NCI-H2196 (cell line): ENCODE results near the gene ASXL3.

Experiments used
- DNase-seq: peaks from one replicate; lab custom pipeline; 2025; ENCODE audit not compliant: unreplicated experiment; lab: John Stamatoyannopoulos, UW

The ASXL3 gene

GRCh38 chr18:33712719-33713118 lies 134.7 kb downstream of the ASXL3 start:
- no peak for DNase-seq

DNA sequence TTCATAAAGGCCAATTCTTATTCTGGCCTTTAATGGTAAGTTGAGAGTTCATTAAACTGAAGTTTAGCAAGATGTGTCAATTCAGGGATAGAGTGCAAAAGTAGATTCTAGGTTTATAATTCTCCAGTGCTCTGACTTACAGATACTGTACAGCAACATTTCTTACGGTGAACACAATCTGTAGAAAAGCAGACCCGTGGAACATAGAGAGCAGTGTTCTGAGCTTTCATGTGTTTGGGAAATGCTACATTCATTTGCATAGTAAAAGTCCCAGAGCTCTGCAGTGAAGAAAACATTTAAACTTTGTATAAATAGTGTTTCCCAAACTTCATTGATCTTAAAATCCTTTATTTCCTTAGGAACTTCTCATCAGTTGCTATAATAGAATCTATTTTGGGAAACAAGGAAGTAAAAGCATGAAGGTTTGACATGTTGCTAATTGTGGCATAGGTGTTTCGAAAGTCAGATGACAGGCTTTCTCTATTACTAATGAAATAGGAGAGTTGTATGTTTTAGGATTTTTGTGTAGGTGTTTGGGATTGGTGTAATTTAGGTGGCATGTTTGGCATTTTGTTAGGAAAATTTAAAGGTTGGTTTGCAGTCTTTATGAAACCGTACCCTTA lies 138.2 kb downstream of the ASXL3 start:
- no peak for DNase-seq

DNA sequence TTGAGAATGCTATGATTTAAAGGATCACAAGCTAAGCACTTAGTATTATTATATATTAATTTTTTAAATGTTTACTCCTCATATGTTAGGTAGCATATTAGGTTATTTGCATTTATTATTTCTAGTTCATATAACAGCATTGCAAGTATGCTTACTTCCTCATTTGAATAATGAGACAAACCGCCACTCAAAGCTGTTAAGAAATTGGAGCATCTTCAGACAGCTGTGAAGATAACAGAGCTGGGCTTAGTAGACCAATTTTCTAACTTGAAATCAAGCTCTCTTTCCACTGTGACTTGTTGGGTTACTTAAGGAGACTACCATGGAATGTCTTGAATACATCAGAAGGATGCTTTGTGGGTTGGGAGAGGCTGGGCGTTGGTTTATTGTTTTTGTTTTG lies 139.3 kb downstream of the ASXL3 start:
- DNase-seq: no peak

- no peak for DNase-seq
Observed at GRCh38 chr18:33720133-33720532, 142.1 kb downstream of the ASXL3 start.

GRCh38 chr18:33729556-33729955 lies 151.5 kb downstream of the ASXL3 start:
- DNase-seq: no peak

- DNase-seq: peak; percentile 15
Observed at GRCh38 chr18:33733376-33733775, 155.4 kb downstream of the ASXL3 start.

- peak; percentile 16 for DNase-seq
Observed at GRCh38 chr18:33735428-33735827, 157.4 kb downstream of the ASXL3 start.

DNA sequence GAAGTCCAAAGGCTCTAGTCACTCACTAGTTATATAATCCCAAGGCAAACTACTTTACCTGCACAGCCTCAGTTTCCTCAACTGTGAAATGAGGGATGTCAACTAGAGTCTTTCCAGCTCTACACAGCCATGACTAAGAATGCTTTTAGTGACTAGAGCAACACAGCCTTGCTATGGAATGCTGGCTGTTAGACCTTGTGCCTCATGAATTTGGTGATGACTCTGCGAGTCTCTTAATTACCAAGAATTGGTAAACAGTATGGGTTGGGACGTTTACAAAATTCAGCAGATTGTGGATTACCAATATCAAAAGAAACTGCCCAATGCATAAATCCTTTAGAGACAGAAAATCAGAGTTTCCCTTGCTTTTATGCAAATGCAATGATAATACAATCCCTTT lies 163.7 kb downstream of the ASXL3 start:
- DNase-seq: no peak

DNA sequence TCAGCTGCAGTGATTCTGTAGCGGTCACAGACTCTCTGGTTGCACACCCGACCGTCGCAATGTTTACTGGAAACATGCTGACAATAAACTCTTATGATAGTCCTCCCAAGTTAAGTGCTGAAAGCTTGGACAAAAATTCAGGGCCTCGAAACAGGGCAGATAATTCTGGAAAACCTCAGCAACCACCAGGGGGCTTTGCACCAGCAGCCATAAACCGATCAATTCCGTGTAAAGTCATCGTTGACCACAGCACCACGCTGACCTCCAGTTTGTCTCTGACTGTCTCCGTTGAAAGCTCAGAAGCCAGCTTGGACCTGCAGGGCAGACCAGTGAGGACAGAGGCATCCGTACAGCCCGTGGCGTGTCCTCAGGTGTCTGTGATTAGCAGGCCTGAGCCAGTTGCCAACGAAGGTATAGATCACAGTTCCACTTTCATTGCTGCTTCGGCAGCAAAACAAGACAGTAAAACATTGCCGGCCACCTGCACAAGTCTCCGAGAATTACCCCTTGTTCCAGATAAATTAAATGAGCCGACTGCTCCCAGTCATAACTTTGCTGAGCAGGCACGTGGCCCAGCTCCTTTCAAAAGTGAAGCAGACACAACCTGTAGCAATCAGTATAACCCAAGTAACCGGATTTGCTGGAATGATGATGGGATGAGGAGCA lies 166.1 kb downstream of the ASXL3 start:
- DNase-seq: peak; percentile 38

DNA sequence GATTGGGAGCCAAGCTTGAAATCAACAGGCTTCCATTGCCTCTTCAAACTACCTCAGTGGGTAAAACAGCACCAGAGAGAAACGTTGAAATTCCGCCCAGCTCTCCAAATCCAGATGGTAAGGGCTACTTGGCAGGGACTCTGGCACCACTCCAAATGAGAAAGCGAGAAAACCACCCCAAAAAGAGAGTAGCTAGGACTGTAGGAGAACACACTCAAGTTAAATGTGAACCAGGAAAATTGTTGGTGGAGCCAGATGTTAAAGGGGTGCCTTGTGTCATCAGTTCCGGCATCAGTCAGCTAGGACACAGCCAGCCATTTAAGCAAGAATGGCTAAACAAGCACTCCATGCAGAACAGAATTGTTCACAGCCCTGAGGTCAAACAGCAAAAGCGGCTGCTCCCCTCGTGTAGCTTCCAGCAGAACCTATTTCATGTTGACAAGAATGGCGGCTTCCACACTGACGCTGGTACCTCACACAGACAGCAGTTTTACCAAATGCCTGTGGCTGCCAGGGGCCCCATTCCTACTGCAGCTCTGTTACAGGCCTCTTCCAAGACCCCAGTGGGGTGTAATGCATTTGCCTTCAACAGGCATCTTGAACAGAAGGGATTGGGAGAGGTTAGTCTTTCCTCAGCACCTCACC lies 167.3 kb downstream of the ASXL3 start:
- DNase-seq: peak; percentile 51

GRCh38 chr18:33745871-33746545 lies 168.0 kb downstream of the ASXL3 start:
- DNase-seq: peak; percentile 84

DNA sequence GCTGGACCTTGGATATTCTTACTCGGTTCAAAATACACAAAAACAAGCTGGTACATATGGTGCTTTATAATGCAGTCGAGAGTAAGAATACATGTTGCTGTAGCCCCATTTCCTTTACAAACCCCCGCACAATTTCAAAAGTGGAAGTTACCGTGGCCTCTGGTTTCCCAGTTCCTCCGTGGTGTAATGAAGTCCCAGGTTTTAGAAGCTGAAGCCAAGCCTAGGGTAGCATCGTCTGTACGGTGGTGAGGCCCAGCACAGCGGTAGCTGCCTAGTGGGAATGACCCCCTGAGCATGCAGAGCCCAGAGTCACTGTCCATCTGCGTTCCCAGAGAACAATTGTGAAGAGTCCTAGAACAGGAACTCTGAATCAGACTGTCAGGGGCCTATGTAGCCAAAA lies 171.8 kb downstream of the ASXL3 start:
- DNase-seq: no peak

DNA sequence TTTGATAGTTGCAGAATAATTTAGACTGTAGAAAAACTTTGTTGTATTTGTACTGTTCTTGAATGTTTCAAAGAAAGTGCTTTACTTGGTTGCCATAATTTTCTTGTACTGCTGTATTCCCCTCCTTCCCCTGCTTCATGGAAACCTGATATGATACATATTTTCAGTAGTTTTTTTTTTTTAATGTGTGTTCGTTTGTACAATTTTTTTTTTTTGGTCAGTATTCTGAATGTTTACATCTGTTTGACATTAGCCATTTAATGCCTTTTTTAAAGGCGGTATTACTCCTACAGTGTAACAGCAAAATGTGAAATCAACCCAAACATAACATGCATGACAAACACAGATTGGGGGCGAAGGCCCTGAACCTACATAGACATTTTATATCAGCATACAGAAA lies 172.3 kb downstream of the ASXL3 start:
- no peak for DNase-seq

- DNase-seq: peak; percentile 63
Observed at GRCh38 chr18:33751613-33752221, 173.7 kb downstream of the ASXL3 start.

DNA sequence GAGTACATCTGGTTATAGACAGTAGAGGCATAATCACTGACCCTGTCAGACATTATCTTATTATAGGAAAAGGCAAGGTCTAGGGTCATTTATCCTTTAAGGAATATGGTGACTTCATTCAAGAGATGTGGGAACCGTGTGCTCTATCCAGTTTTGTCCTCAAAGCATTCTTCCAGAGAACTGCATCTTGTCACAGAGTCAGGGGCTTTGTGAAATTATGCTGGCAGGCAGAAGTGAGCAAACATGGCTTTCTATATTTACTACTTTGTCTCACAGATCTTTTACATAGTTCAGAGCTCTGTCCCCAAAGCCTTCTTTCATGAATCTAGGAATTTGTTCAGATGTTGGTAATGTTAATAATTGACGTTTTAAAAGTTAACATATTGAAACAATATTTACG lies 177.4 kb downstream of the ASXL3 start:
- DNase-seq: no peak

DNA sequence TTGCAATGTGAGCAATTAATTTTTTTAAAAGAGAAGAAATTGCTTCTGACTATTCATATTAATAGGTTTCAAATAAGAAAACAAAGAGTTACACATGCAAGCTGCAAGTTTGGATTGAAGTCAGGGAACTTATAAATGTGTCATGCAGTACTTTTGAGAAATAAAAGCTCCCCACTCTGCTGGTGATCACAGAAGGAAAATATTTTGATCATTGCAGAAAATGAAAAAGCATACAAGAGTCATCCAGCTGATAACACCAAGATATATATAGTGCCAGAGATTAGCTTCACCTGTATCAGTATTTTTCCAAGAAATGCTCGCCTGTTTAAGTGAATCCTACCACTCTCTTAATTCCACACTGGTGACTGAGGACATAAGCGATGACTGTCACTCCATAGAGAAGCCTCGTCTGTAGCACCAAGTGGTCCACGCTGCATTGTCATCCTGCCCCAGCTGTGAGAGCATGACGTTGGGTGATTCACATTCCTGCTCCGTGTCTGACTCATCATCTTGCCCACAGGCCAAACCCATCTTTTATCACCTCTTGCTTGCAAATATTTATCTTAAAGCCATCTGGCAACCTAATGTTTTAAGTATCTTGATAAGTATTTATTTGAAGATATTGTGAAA lies 178.0 kb downstream of the ASXL3 start:
- peak; percentile 74 for DNase-seq

GRCh38 chr18:33757037-33757436 lies 179.0 kb downstream of the ASXL3 start:
- no peak for DNase-seq

DNA sequence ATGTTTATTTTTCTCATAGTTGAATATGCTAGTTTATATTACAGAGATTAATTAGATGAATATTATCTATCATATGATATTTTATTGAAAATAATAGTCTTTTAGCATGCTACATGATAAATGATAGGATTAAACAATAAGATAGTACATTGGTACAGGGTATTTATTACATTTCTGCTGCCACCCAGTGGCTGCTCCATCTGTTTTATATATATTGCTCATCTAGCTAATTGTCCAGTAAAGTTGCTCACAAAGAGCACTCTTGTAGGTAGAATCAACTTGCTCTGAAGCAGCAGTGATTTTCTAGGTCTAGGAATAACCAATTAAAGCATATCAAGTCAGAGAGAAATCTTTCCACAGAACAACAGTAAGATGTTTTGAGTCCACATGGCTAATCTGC lies 183.3 kb downstream of the ASXL3 start:
- peak; percentile 23 for DNase-seq

GRCh38 chr18:33781429-33781828 lies 203.4 kb downstream of the ASXL3 start:
- DNase-seq: peak; percentile 50
